ENCODE results near the gene ERI3.

ERI3 gene

DNA sequence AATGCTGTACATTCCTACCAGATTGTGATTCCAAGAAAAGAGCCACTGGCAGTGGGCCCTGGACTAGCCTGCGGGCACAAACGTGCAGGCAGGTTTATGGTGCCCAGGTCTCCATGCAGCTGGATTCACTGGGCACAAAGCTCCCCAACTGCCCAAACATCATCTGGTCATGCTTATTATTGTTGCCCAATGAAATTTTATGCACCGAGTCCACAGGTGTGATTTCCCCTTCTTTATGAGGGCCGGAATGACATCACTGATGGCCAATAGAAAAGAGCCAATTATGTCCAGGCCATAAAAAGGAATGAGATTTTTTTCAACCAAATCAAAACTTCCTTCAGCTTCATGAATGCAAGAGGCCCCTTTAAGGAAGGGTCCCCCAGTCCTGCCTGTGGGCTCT, 66.2 kb downstream of the ERI3 start:
- H3K79me2 ChIP-seq = peaks cover 9% of the 10 kb centered on the region
- no peak overlapping the region for H2AFZ ChIP-seq
- no peak overlapping the region for H3K4me3 ChIP-seq (ENCODE audit: low read depth, low read length)
- no peaks in the 10 kb centered on the region for H3K9me3 ChIP-seq (ENCODE audit: control insufficient read depth, low read length)
- TF ChIP-seq, protein P1, sequence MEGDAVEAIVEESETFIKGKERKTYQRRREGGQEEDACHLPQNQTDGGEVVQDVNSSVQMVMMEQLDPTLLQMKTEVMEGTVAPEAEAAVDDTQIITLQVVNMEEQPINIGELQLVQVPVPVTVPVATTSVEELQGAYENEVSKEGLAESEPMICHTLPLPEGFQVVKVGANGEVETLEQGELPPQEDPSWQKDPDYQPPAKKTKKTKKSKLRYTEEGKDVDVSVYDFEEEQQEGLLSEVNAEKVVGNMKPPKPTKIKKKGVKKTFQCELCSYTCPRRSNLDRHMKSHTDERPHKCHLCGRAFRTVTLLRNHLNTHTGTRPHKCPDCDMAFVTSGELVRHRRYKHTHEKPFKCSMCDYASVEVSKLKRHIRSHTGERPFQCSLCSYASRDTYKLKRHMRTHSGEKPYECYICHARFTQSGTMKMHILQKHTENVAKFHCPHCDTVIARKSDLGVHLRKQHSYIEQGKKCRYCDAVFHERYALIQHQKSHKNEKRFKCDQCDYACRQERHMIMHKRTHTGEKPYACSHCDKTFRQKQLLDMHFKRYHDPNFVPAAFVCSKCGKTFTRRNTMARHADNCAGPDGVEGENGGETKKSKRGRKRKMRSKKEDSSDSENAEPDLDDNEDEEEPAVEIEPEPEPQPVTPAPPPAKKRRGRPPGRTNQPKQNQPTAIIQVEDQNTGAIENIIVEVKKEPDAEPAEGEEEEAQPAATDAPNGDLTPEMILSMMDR (IDR thresholded peaks at IDR 0.05) = no peak
- no peak overlapping the region for H3K4me2 ChIP-seq (ENCODE audit: low read length)
- H3K27ac ChIP-seq = no peak overlapping the region
- H3K27me3 ChIP-seq (ENCODE audit: control insufficient read depth, insufficient read depth, low read length) = no peaks in the 10 kb centered on the region
- H3K9ac ChIP-seq = no peak overlapping the region
- H3K36me3 ChIP-seq (ENCODE audit: control insufficient read depth, insufficient read depth, low read length) = no peaks in the 10 kb centered on the region
- H3K4me1 ChIP-seq = peaks cover 12% of the 10 kb centered on the region

DNA sequence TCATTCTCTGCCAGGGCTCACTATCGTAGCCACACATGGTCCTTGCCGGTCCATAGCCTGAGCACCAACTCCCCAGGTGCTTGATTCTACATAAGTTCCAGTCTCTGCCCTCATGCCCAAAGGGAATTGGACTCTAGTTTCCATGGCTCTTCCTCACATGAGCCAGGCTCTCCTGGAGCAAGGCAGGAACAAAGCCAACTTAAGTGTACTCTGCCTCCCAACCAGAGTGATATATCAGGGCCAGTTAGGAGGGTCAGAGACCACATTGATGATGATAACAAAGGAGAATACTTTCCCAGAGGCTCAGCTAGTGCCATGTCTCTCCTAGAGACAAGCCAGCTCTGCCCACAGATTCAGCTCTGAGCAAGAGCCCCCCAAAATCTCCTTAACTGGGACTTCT, 70.9 kb downstream of the ERI3 start:
- Histone ChIP-seq H2AFZ (no peak overlapping the region), H3K4me3 (ENCODE audit: low read depth, low read length) (no peak overlapping the region), H3K4me1 (no peaks in the 10 kb centered on the region), H3K79me2 (peaks cover 7% of the 10 kb centered on the region), H3K9ac (no peak overlapping the region), H3K27ac (no peak overlapping the region), H3K27me3 (ENCODE audit: control insufficient read depth, insufficient read depth, low read length) (no peaks in the 10 kb centered on the region), H3K4me2 (ENCODE audit: low read length) (no peak overlapping the region), H3K36me3 (ENCODE audit: control insufficient read depth, insufficient read depth, low read length) (no peaks in the 10 kb centered on the region), H3K9me3 (ENCODE audit: control insufficient read depth, low read length) (no peaks in the 10 kb centered on the region)
- TF ChIP-seq, protein P1 (IDR thresholded peaks at IDR 0.05) = no peak

DNA sequence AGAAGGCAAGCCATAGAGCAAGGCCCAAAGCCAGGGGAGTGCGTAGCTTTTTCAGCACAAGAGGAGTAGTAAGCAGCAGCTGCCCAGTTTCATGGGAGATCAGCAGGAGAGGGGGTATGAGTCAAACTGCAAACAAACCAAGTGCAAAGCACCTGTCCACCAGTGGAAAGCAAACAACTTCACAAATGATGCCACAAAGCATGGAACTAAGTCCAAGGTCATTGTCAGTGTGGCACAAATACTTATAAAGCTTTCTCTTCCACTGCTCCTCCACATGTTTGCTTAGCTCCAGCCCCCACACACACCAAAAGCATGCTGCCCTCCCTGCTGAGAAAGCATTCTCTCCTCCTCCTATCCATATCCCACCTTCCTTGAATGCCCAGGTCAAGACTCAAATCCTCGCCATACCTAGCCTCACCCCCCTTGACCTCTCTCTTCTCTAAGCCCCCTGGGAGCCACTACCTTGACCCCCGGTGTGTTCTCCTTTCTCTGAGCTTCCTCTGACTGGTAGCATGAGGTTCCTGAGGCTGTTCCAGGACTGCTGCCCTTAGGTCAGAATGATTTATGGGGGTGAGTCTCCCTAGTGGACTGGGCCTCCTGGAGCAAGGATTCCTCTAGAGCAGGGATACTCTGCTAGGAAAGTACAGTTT, 71.4 kb downstream of the ERI3 start:
- no peak overlapping the region for H2AFZ ChIP-seq
- no peak overlapping the region for H3K4me3 ChIP-seq (ENCODE audit: low read depth, low read length)
- H3K36me3 ChIP-seq (ENCODE audit: control insufficient read depth, insufficient read depth, low read length) = no peaks in the 10 kb centered on the region
- TF ChIP-seq, protein P1 (IDR thresholded peaks at IDR 0.05) = no peak
- no peaks in the 10 kb centered on the region for H3K4me1 ChIP-seq
- no peak overlapping the region for H3K9ac ChIP-seq
- peaks cover 6% of the 10 kb centered on the region for H3K79me2 ChIP-seq
- H3K27me3 ChIP-seq (ENCODE audit: control insufficient read depth, insufficient read depth, low read length) = no peaks in the 10 kb centered on the region
- H3K9me3 ChIP-seq (ENCODE audit: control insufficient read depth, low read length) = no peaks in the 10 kb centered on the region
- no peak overlapping the region for H3K27ac ChIP-seq
- no peak overlapping the region for H3K4me2 ChIP-seq (ENCODE audit: low read length)

DNA sequence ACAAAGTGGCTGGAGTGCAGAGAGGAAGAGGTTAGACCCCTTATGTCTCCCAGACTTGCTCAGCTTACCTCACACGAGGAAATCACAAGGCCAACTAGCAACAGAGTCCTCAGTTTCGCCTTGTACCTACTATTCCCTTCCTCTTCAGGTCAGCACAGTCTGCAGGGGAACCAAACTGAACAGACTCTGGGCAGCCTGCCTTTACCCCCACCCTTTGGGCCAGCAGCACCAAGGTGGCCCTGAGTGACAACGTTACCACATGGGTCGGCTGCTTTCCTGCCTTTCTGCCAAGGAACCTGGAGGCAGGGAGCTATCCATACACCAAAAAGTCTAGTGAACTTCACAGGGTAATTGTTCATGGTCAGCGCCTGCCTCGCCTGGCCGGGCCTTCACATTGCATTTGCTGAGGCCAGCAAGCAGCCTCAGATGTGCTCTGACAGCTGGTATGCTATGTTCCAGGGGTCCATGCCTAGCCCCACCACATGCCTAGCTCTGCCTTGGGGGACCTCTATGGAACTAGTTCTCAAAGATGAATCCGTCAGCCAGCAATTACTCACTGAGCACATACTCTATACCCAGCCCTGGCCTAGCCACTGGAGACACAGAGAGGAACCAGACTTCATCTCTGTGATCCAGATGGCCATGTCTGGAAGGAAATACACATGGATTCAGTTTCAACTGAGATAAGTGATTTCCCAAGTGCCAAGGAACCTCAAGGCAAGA, 72.2 kb downstream of the ERI3 start:
- H3K27ac ChIP-seq = no peak overlapping the region
- TF ChIP-seq, protein P1 (IDR thresholded peaks at IDR 0.05) = no peak
- no peaks in the 10 kb centered on the region for H3K4me1 ChIP-seq
- H3K4me2 ChIP-seq (ENCODE audit: low read length) = no peak overlapping the region
- no peaks in the 10 kb centered on the region for H3K9me3 ChIP-seq (ENCODE audit: control insufficient read depth, low read length)
- H3K9ac ChIP-seq = no peak overlapping the region
- H3K79me2 ChIP-seq = peaks cover 6% of the 10 kb centered on the region
- H2AFZ ChIP-seq = no peak overlapping the region
- no peaks in the 10 kb centered on the region for H3K27me3 ChIP-seq (ENCODE audit: control insufficient read depth, insufficient read depth, low read length)
- no peak overlapping the region for H3K4me3 ChIP-seq (ENCODE audit: low read depth, low read length)
- H3K36me3 ChIP-seq (ENCODE audit: control insufficient read depth, insufficient read depth, low read length) = no peaks in the 10 kb centered on the region

Measured in parathyroid adenoma (tissue), 2 donors.